Calu3 (cell line): ENCODE measurements around the gene ARHGDIG. TPM values are rescaled to one million over a fixed set of nuclear protein-coding genes. Genes with fewer than 3 reads are reported as not detected.

Experiments used
- BruUV-seq: library from RNA; stranded (reverse); fragments of 400-500 nt; replicated peaks from 2 replicates; lab custom pipeline; 2021; lab: Mats Ljungman, UMichigan
- CTCF ChIA-PET: fragments of 300-600 bp; sonication (Branson Sonifier 250); formaldehyde crosslinking; loops from one replicate; lab custom pipeline; 2022; ENCODE audit warnings: antibody characterized with exemption; lab: Charles Lee
- DNase-seq: peaks from one replicate; pipeline ENCODE4 v3.0.0; 2022
- H3K27ac Mint-ChIP-seq: one replicate; pipeline ENCODE4 v1.8.0; 2022; ENCODE audit warnings: mixed read lengths; ENCODE audit not compliant: unreplicated experiment
- H3K27me3 Mint-ChIP-seq: one replicate; pipeline ENCODE4 v1.8.0; 2022; ENCODE audit warnings: mixed read lengths; ENCODE audit not compliant: unreplicated experiment
- H3K36me3 Mint-ChIP-seq: one replicate; pipeline ENCODE4 v1.8.0; 2022; ENCODE audit warnings: mild to moderate bottlenecking, moderate library complexity, mixed read lengths; ENCODE audit not compliant: insufficient read depth, unreplicated experiment
- H3K4me1 Mint-ChIP-seq: one replicate; pipeline ENCODE4 v1.8.0; 2022; ENCODE audit warnings: mild to moderate bottlenecking, low read depth, mixed read lengths; ENCODE audit not compliant: unreplicated experiment
- H3K4me3 Mint-ChIP-seq: one replicate; pipeline ENCODE4 v1.8.0; 2022; ENCODE audit warnings: mild to moderate bottlenecking, low read depth, moderate library complexity, mixed read lengths; ENCODE audit not compliant: unreplicated experiment
- H3K9me3 Mint-ChIP-seq: one replicate; pipeline ENCODE4 v1.8.0; 2022; ENCODE audit warnings: low read depth, mixed read lengths; ENCODE audit not compliant: unreplicated experiment
- CTCF ChIP-seq: fragments of 200-600 bp; IDR thresholded peaks from one replicate; pipeline ENCODE4 v1.8.0; 2022; ENCODE audit warnings: antibody characterized with exemption; ENCODE audit not compliant: unreplicated experiment
- intact Hi-C: fragments of 100-400 bp; cut with micrococcal nuclease; formaldehyde crosslinking; loops from one replicate; pipeline ENCODE4 v1.10.0; 2022; ENCODE audit not compliant: unreplicated experiment
- total RNA-seq: library from RNA; stranded (reverse); gene quantifications from 2 replicates; pipeline ENCODE4 v1.2.3, GENCODE V29; 2022

The ARHGDIG gene
- total RNA-seq, 1 experiment from 2014 or later = not detected

GRCh38 chr16:270381-271255, 9.8 kb upstream of the ARHGDIG start:
- H3K27ac Mint-ChIP-seq = no peak overlapping the region
- TF ChIP-seq CTCF = no peak
- H3K36me3 Mint-ChIP-seq = peaks cover 20% of the 10 kb centered on the region
- H3K4me3 Mint-ChIP-seq = no peak overlapping the region
- DNase-seq = no peak
- no peaks in the 10 kb centered on the region for H3K9me3 Mint-ChIP-seq
- intact Hi-C loops = no loop called here
- BruUV-seq = no TSS peak
- peaks cover 18% of the 10 kb centered on the region for H3K27me3 Mint-ChIP-seq
- CTCF ChIA-PET = no interaction called here
- H3K4me1 Mint-ChIP-seq = peaks cover 23% of the 10 kb centered on the region

GRCh38 chr16:272633-273546, 7.5 kb upstream of the ARHGDIG start:
- Mint-ChIP-seq H3K4me3 (peak overlapping the region; percentile 15), H3K9me3 (no peaks in the 10 kb centered on the region), H3K27me3 (peaks cover 31% of the 10 kb centered on the region), H3K27ac (no peak overlapping the region), H3K4me1 (peaks cover 12% of the 10 kb centered on the region), H3K36me3 (peaks cover 6% of the 10 kb centered on the region)
- CTCF ChIA-PET = no interaction called here
- no TSS peak for BruUV-seq
- no peak for TF ChIP-seq CTCF
- intact Hi-C loops = no loop called here
- DNase-seq = no peak

GRCh38 chr16:273547-274421, 6.6 kb upstream of the ARHGDIG start:
- Mint-ChIP-seq H3K9me3 (no peaks in the 10 kb centered on the region), H3K27ac (no peak overlapping the region), H3K4me1 (peaks cover 3% of the 10 kb centered on the region), H3K4me3 (no peak overlapping the region), H3K27me3 (peaks cover 31% of the 10 kb centered on the region), H3K36me3 (no peaks in the 10 kb centered on the region)
- CTCF ChIA-PET = no interaction called here
- DNase-seq = peak; percentile 59
- BruUV-seq = no TSS peak
- intact Hi-C loops = no loop called here
- no peak for TF ChIP-seq CTCF

GRCh38 chr16:275041-275641, 5.2 kb upstream of the ARHGDIG start:
- no peak for TF ChIP-seq CTCF
- no TSS peak for BruUV-seq
- intact Hi-C loops = no loop called here
- Mint-ChIP-seq H3K27me3 (peaks cover 31% of the 10 kb centered on the region), H3K9me3 (no peaks in the 10 kb centered on the region), H3K4me1 (peaks cover 9% of the 10 kb centered on the region), H3K27ac (no peak overlapping the region), H3K36me3 (peaks cover 4% of the 10 kb centered on the region), H3K4me3 (peak overlapping the region; percentile 58)
- no peak for DNase-seq
- CTCF ChIA-PET = no interaction called here
